ENCODE data around the gene STXBP6. TPM values are rescaled to one million over a fixed set of nuclear protein-coding genes. Genes with fewer than 3 reads are reported as not detected.
"Not testable (repeated sequence)": the region's sequence is repeated elsewhere in the genome, so short reads cannot be mapped to it uniquely, and the experiment has no call there.

The STXBP6 gene
- total RNA-seq, 1 donor: 5.1 TPM

- no peak for DNase-seq (ENCODE audit: low read depth in 2 of 3, low spot score in 2 of 3)
Measured at GRCh38 chr14:24814944-24815343, 235.0 kb downstream of the STXBP6 start.

GRCh38 chr14:24814346-24814745 is 235.6 kb downstream of the STXBP6 start:
- DNase-seq (ENCODE audit: low read depth in 2 of 3, low spot score in 2 of 3): no peak

GRCh38 chr14:24813819-24814259 is 236.1 kb downstream of the STXBP6 start:
- DNase-seq (ENCODE audit: low read depth in 2 of 3, low spot score in 2 of 3): no peak

GRCh38 chr14:24813089-24813815 is 236.7 kb downstream of the STXBP6 start:
- DNase-seq (ENCODE audit: low read depth in 2 of 3, low spot score in 2 of 3): no peak

- DNase-seq (ENCODE audit: low read depth in 2 of 3, low spot score in 2 of 3): no peak
Measured at GRCh38 chr14:24809135-24809534, 240.8 kb downstream of the STXBP6 start.

DNA sequence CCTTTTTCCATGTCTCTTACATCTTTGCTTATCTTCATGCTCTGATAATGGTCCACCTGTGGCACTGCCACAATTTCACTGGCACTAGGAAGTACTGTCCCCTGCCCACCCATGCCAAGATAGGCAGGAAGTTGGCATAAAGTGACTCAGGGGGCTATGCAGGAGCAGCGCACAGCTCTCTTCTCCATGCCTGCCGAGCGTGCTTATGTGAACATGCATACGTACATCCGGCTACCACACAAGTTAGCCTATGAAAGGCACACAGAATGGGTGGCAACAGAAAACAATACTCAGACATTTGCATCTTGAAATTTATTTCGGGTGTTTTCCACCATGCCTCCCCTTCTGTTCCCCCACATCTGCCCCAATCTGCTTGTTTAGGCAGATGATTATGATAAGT is 241.5 kb downstream of the STXBP6 start:
- no peak for DNase-seq (ENCODE audit: low read depth in 2 of 3, low spot score in 2 of 3)

DNA sequence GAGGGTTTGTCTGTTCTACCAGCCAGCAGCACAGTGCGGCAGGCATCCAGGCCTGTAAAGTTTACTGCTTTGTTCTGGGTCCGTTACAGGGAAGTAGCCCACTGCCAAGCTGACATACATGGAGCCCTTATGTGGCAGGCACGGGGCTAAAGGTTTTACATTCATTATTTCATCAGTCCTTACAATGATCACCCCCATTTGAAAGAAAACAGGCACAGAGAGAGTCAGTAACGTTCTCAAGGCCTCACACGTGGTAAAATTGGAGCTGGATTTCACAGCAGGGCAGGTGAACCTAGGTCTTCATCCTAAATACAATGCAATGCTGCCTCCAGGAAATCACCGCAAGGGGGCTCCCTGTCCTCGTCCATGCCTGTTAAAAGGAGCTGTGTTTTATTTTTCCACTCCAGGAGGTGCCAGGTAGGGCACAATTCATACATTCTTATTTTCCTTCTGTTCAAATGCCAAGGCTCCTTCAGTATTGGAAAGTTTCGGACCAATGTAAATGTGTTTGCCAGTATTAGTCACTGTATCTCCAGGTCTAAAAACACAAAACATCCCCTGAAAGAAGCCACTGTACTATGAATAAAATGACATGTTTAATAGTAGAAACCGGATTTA is 243.8 kb downstream of the STXBP6 start:
- DNase-seq (ENCODE audit: low read depth in 2 of 3, low spot score in 2 of 3): peak in 2 of 3 donors; percentile 60 to 79

- DNase-seq (ENCODE audit: low read depth in 2 of 3, low spot score in 2 of 3): no peak
Measured at GRCh38 chr14:24804552-24805212, 245.3 kb downstream of the STXBP6 start.

DNA sequence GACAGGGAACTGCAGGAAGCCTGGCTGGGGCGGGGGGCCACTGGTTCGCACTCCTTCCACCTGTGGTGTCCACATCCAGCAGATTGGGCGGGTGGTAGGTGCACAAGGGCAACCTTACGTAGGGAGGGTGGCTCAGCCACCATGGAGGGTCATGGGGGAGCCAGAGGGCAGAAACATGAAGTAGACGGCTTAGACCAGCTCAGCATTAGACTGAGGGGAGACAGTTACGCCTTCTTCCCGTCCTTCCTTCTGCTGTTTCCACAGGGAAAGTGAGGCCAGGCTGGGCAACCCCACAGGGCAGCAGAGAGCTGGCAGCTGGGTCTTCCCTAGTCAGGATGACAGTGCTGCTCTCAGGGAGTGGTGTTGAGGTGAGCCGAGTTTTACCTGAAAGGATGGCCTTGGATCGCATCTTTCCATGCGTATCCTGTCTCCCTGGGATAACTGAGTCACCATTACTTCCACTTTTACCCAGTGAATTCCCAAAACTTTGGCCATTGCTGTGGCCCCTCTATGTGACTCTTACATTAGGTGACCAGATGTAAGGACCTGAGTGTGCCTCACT is 245.9 kb downstream of the STXBP6 start:
- no peak for DNase-seq (ENCODE audit: low read depth in 2 of 3, low spot score in 2 of 3)

DNA sequence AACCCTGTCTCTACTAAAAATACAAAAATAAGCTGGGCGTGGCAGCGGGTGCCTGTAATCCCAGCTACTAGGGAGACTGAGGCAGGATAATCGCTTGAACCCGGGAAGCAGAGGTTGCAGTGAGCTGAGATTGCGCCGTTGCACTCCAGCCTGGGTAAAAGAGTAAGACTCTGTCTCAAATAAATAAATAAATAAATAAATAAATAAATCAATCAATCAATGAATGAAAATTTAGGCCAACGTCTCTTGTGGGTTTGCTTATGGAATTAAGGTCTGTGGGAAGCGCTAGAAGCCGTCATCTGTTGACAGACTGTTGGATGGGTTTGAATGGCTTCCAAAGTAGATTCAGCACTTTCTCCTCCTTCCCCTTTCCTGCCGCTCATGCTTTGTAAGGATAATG is 246.5 kb downstream of the STXBP6 start:
- not testable (repeated sequence) for DNase-seq (ENCODE audit: low read depth in 2 of 3, low spot score in 2 of 3)

DNA sequence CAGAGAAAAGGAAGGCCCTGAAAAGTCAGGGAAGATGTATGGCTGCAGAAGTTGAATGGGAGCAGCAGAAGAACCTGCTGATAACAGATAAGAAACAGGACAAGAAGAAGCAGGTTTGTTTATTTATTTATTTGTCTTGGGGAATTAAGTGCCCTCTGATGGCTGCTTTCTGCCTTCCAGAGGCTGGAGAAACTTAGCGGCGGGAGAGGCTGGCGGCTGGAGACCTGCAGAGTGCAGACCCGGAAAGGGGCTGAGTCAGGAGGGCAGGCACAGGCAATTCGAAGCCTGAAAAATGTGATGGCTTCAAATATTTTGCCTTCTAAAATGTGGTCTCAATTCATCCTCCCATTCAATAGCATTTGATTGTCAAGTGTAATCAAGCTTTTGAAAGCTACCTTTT is 247.7 kb downstream of the STXBP6 start:
- DNase-seq (ENCODE audit: low read depth in 2 of 3, low spot score in 2 of 3): no peak

- no peak for DNase-seq (ENCODE audit: low read depth in 2 of 3, low spot score in 2 of 3)
Measured at GRCh38 chr14:24801024-24801423, 248.9 kb downstream of the STXBP6 start.

DNA sequence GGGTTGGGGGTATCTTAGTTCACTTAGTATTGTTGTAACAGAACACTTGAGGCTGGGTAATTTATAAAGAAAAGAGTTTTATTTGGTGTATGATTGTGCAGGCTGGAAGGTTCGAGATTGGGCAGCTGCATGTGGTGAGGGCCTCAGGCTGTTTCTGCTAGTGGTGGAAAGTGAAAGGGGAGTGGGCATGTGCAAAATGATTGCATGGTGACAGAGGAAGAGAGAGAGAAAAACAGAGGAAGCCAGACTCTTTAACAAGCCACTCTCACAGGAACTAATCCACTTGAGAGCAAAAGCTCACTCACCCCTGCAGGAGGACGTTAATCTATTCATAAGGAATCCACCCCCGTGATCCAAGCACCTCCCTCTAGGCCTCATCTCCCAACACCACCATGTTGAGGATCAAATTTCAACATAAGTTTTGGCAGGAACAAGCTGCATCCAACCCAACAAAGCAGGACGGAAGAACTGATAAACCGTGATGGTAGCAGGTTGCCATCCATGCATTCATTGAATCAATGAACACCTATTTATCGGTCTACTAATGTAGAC is 251.0 kb downstream of the STXBP6 start:
- no peak for DNase-seq (ENCODE audit: low read depth in 2 of 3, low spot score in 2 of 3)

DNA sequence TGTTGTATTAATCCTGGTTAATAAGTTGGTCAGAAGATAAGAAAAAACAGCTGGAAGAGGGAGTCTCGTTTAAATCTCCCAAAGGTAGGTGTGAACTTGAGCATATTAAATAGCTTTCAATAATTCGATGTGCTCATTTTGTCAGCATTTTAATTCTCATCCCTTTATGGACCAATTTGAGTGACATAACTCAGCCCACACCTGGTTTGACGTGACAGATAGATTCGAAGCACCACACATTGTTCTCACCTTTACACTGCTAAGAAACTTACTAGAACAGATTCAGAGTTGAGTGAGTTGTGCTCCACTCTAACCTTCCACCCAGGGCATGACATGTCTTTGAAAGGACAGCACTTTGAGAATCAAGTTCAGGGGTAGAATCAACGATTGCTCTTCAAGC is 254.5 kb downstream of the STXBP6 start:
- no peak for DNase-seq (ENCODE audit: low read depth in 2 of 3, low spot score in 2 of 3)

DNA sequence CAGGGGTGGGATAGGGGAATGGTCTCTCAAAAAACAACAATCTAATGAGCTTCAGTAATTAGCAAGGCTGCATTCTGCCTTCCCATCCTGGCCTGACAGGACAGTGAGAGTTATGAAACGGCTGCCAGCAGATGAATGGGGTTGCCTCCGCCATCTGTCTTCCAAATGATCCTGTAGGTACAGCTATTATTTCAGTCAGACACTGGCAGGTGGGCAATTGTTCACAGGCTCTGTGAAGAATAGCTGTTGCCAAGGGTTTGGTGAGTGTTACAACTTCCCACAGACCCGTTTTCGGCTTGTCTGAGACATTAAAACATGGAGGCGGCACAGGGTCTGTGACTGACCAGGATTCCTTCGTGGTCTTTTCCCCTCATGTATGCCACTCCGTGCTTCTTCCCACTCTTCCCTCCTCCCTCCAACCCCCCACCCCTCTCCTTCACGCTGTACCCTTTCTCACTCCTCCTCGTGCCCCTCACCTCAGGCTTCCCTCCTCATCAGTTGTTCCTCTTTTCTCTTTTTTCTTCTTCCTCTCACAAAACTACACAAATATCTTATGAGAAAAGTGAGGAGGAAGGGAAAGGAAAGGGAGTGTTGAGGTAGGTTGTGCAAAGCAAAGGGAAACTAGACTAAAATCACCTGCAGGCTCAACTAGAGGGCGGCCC is 255.2 kb downstream of the STXBP6 start:
- no peak for DNase-seq (ENCODE audit: low read depth in 2 of 3, low spot score in 2 of 3)

DNA sequence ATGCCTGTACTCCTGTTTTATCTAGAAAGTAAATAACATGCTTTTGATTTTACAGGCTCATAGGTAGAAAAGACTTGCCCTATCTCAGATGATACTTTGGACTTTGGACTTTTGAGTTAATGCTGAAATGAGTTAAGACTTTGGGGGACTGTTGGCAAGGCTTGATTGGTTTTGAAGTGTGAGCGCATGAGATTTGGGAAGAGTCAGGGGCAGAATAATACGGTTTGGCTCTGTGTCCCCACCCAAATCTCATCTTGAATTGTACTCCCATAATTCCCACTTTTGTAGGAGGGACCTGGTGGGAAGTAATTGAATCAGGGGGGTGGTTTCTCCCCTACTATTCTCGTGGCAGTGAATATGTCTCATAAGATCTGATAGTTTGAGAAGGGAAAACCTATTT is 259.8 kb downstream of the STXBP6 start:
- DNase-seq (ENCODE audit: low read depth in 2 of 3, low spot score in 2 of 3): no peak

GRCh38 chr14:24789378-24789884 is 260.5 kb downstream of the STXBP6 start:
- no peak for DNase-seq (ENCODE audit: low read depth in 2 of 3, low spot score in 2 of 3)

DNA sequence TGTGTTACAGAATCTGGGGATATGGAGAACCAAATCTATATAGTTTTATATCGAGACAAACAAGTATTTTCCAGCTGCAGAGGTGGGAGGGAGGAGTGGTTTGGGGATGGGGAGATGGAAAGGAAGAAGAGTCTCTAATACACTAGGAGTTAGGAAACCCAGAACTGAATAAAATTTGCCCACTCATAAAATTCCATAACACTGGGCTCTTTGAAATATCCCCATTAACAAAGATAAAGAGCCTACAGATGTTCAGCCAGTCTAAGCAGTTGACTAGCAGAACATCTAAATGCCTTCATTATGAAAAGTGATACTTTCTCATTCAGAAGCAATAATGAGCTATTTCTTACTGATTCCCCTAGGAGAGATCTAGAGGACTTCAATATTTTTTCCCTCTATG is 264.2 kb downstream of the STXBP6 start:
- DNase-seq (ENCODE audit: low read depth in 2 of 3, low spot score in 2 of 3): no peak

- DNase-seq (ENCODE audit: low read depth in 2 of 3, low spot score in 2 of 3): no peak
Measured at GRCh38 chr14:24784981-24785380, 265.0 kb downstream of the STXBP6 start.

- no peak for DNase-seq (ENCODE audit: low read depth in 2 of 3, low spot score in 2 of 3)
Measured at GRCh38 chr14:24783791-24784190, 266.2 kb downstream of the STXBP6 start.

GRCh38 chr14:24780281-24780680 is 269.7 kb downstream of the STXBP6 start:
- DNase-seq (ENCODE audit: low read depth in 2 of 3, low spot score in 2 of 3): no peak
